Gastrocnemius medialis (tissue), 4 donors: ENCODE data around the gene PCDHB5. TPM values are rescaled to one million over a fixed set of nuclear protein-coding genes. Genes with fewer than 3 reads are reported as not detected.
"Not testable (repeated sequence)": the region's sequence is repeated elsewhere in the genome, so short reads cannot be mapped to it uniquely, and the experiment has no call there.

Experiments
- ATAC-seq, 2 donors: fragments of 150-250 bp; one replicate each; pipeline ENCODE4 v1.9.1; 2016
- DNase-seq, 2 donors: peaks; one replicate each; pipeline ENCODE4 v3.0.0-alpha.2; 2019
- H3K27ac ChIP-seq, 4 donors: fragments of 200-600 bp; sonication (generic); 1 replicate in 1 of 4; 2 replicates in 3 of 4; pipeline ENCODE4 v1.5.1; 2016 to 2018; ENCODE audit warnings: mild to moderate bottlenecking in 2 of 4, moderate library complexity in 1 of 4
- H3K27me3 ChIP-seq, 3 donors: fragments of 200-600 bp; sonication (generic) in 2 of 3; 1 replicate in 1 of 3; 2 replicates in 2 of 3; pipeline versions ENCODE4 v1.5.1 to v1.6.0; 2016 to 2019; ENCODE audit warnings: mild to moderate bottlenecking in 1 of 3, moderate library complexity in 1 of 3
- H3K36me3 ChIP-seq, 2 donors: fragments of 200-600 bp; sonication (generic) in 1 of 2; one replicate each; pipeline ENCODE4 v1.5.1; 2017 to 2018
- H3K4me1 ChIP-seq, 2 donors: fragments of 200-600 bp; sonication (generic) in 1 of 2; one replicate each; pipeline ENCODE4 v1.5.1; 2016 to 2017; ENCODE audit warnings: mild to moderate bottlenecking in 2 of 2
- H3K4me3 ChIP-seq, 4 donors: fragments of 200-600 bp; sonication (generic) in 3 of 4; 1 replicate in 1 of 4; 2 replicates in 3 of 4; pipeline ENCODE4 v1.5.1; 2016 to 2019; ENCODE audit warnings: mild to moderate bottlenecking in 2 of 4
- H3K9me3 ChIP-seq, 3 donors: fragments of 200-600 bp; sonication (generic) in 2 of 3; 1 replicate in 1 of 3; 2 replicates in 2 of 3; pipeline ENCODE4 v1.5.1; 2016 to 2019
- CTCF ChIP-seq, 5 experiments: fragments of 450-650 bp in 3 of 5; fragments of 200-600 bp in 2 of 5; sonication (generic) in 2 of 5; IDR thresholded peaks in 4 of 5; conservative IDR thresholded peaks in 1 of 5; 1 replicate in 4 of 5; 2 replicates in 1 of 5; pipeline ENCODE4 v1.5.1; 2016 to 2019; ENCODE audit warnings: antibody characterized with exemption in 5 of 5, mild to moderate bottlenecking in 3 of 5, moderate library complexity in 3 of 5
- POLR2A ChIP-seq, 2 donors: fragments of 450-650 bp; IDR thresholded peaks; one replicate each; pipeline ENCODE4 v1.6.1; 2017; ENCODE audit warnings: antibody characterized with exemption in 2 of 2, mild to moderate bottlenecking in 2 of 2, moderate library complexity in 2 of 2
- in situ Hi-C, 4 donors: fragments of 200-750 bp; cut with MboI; loops; one replicate each; pipeline versions ENCODE4 v1.15.0 to v1.8.0; 2017; ENCODE audit warnings: low sequenced_read_pairs in 4 of 4
- intact Hi-C: fragments of 100-400 bp; cut with DNase I; formaldehyde crosslinking; loops from one replicate; pipeline ENCODE4 v1.15.1; 2023; ENCODE audit warnings: low total_unique reads
- total RNA-seq, 4 donors: library from RNA; depleted of rRNA; stranded (reverse); fragments of >200 nt; gene quantifications; one replicate each; pipeline versions ENCODE4 v1.1.0 to v1.2.3, GENCODE V29; 2016

PCDHB5 gene
- total RNA-seq, 4 donors from 2014 or later = 0.38 to 1.5 (median 0.91) TPM

GRCh38 chr5:141100243-141100805 lies 34.7 kb upstream of the PCDHB5 start, which contains the start of gene PCDHB3:
TSS of gene PCDHB3 (plus strand) at chr5:141100473. CDS start at chr5:141100650, 177 bp downstream.
- DNase-seq (no peak), ATAC-seq (no peak)
- in situ Hi-C loops (no loop called here), intact Hi-C loops (no loop called here)
- H3K4me1 ChIP-seq = no peaks in the 10 kb centered on the region
- H3K27ac ChIP-seq = peak within 1 kb of the TSS in 2 of 4 donors; percentile 17 to 39
- TF ChIP-seq CTCF (IDR thresholded peaks at IDR 0.05 in 4 of 5, conservative IDR thresholded peaks at IDR 0.05 in 1 of 5) (peak in 2 of 5 experiments; percentile 39 to 49), POLR2A (IDR thresholded peaks at IDR 0.05) (no peak)
- peaks cover 0 to 4% (median 0%) of the 10 kb centered on the region in 3 donors for H3K9me3 ChIP-seq
- H3K36me3 ChIP-seq = no peaks in the 10 kb centered on the region
- H3K4me3 ChIP-seq = peak within 1 kb of the TSS; percentile 13 to 42 (median 26)
- peaks cover 0 to 6% (median 0%) of the 10 kb centered on the region in 3 donors for H3K27me3 ChIP-seq

- in situ Hi-C loops = no loop called here
- peak overlapping the region; percentile 13 to 42 (median 26) for H3K4me3 ChIP-seq
- TF ChIP-seq CTCF (IDR thresholded peaks at IDR 0.05 in 4 of 5, conservative IDR thresholded peaks at IDR 0.05 in 1 of 5) (no peak), POLR2A (IDR thresholded peaks at IDR 0.05) (no peak)
- no peaks in the 10 kb centered on the region for H3K4me1 ChIP-seq
- peaks cover 0 to 3% (median 0%) of the 10 kb centered on the region in 3 donors for H3K27me3 ChIP-seq
- intact Hi-C loops = no loop called here
- H3K9me3 ChIP-seq = peaks cover 0 to 4% (median 0%) of the 10 kb centered on the region in 3 donors
- no peak overlapping the region for H3K27ac ChIP-seq
- ATAC-seq (no peak), DNase-seq (no peak)
- H3K36me3 ChIP-seq = no peaks in the 10 kb centered on the region
Observed at GRCh38 chr5:141101059-141101458, 33.9 kb upstream of the PCDHB5 start.

- H3K4me3 ChIP-seq, DNase-seq, H3K9me3 ChIP-seq, H3K4me1 ChIP-seq, H3K27me3 ChIP-seq, in situ Hi-C loops, ATAC-seq, H3K27ac ChIP-seq, H3K36me3 ChIP-seq, intact Hi-C loops: not testable (repeated sequence)
Observed at GRCh38 chr5:141102070-141102469, 32.9 kb upstream of the PCDHB5 start.

GRCh38 chr5:141102471-141102870 lies 32.5 kb upstream of the PCDHB5 start:
- not testable (repeated sequence) for H3K27me3 ChIP-seq

GRCh38 chr5:141105350-141105749 lies 29.7 kb upstream of the PCDHB5 start:
- in situ Hi-C loops (no loop called here), intact Hi-C loops (no loop called here)
- Histone ChIP-seq H3K9me3 (peaks cover 0 to 4% (median 0%) of the 10 kb centered on the region in 3 donors), H3K27me3 (peaks cover 0 to 3% (median 0%) of the 10 kb centered on the region in 3 donors), H3K27ac (no peak overlapping the region), H3K4me3 (no peak overlapping the region), H3K36me3 (no peaks in the 10 kb centered on the region), H3K4me1 (no peaks in the 10 kb centered on the region)
- ATAC-seq (no peak), DNase-seq (no peak)
- TF ChIP-seq CTCF (IDR thresholded peaks at IDR 0.05 in 4 of 5, conservative IDR thresholded peaks at IDR 0.05 in 1 of 5) (no peak), POLR2A (IDR thresholded peaks at IDR 0.05) (no peak)

More at GRCh38 chr5:141102471-141102870, 32.5 kb upstream of the PCDHB5 start:
- ATAC-seq, H3K4me3 ChIP-seq, H3K9me3 ChIP-seq, H3K27ac ChIP-seq, in situ Hi-C loops, DNase-seq, H3K4me1 ChIP-seq, intact Hi-C loops, H3K36me3 ChIP-seq: not testable (repeated sequence)
